DMS153 treated with DMSO at 0.1 percent for 48 hours (cell line): ENCODE results near the gene ADAM15.
A peak's percentile ranks its signal among the peaks of the same experiment; 100 is the strongest.

Experiments
- DNase-seq: peaks from one replicate; lab custom pipeline; 2025; ENCODE audit not compliant: unreplicated experiment; lab: John Stamatoyannopoulos, UW

The ADAM15 gene

DNA sequence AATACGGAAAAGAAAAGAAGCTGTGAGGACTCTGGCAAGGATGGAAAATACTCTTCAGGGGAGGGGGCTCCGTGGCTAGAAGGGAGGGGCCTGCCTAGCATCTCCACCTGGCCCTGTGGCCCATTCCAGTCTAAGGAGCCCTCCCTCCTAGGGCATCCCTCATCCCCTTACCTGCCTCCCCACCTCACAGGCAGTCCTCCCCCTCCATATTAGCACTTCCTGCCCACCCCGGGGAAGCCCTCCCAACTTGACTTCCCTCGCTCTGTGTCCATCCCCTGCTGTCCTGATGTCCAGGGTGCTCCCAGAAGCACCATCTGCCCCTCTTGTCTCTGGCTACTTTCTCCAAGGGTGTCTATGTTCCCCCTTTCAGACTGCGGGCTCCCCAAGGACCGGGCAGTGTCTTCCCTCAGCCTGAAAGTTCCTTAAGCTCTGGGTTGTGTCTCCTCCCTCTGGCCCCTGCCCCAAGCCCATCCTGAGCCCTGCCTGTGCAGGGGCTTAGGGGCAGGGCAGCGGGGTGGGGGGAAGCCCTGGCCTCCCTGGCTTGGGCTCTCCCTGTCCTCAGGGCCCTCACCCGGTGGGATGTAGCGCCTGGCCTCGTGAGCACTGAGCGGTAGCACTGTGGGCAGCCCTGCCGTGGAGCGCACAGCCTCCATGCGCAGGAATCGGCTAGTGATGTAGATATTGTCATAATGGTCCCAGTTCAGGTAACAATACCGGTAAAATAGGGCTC lies 21.4 kb upstream of the ADAM15 start:
- DNase-seq = no peak

GRCh38 chr1:155030243-155030795 lies 20.8 kb upstream of the ADAM15 start:
- no peak for DNase-seq

- no peak for DNase-seq
These were observed 20.2 kb upstream of the ADAM15 start for GRCh38 chr1:155030899-155031298.

DNA sequence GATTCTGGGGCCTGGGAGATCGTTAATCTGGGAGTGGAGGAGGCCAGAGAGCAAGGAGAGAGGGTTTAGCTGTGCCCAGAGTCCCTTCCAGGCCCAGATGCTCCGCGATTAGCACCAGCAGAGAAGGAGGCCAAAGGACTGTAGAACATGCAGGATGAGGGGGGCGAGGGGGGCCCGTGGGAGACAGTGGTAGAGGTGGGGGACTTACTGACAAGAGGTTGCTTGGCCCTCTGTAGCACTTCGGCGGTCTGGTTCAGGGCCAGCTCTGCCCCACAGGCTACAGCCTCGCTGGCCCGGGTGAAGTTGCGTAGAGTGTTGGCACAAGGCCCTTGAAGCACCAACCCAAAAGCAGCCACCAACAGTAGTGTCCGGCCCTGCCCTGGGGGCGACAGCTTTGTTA lies 18.2 kb upstream of the ADAM15 start:
- no peak for DNase-seq

DNA sequence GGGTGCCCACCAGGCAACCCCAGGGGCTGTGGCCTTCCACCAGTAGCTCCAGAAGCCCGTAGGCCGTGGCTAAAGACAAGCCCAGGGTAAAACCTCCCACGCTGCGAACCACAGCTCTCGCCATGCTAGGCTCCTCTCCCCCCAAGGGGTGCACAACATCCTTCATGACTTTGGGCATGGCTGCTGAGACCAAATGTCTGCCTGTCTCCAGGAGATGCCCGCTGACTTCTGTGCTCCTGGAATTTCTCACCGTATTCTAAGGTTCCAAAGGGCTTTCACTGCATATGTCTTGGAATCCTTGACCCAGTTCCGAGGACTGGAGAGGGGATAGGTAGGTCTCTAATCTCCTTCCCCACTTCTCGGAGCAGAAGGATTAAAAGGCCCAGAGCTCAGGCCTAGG lies 17.6 kb upstream of the ADAM15 start, which contains the start of the genes DCST1 and DCST2:
DCST1 (plus strand) TSS at position 301 of the 400 bp plus-strand sequence. CDS start 213 bp downstream, outside the sequence.
DCST2 (minus strand) TSS at position 258 of the 400 bp plus-strand sequence; CDS start at position 178, 80 bp downstream.
- DNase-seq = no peak

GRCh38 chr1:155034318-155035208 lies 16.6 kb upstream of the ADAM15 start:
- DNase-seq = no peak

DNA sequence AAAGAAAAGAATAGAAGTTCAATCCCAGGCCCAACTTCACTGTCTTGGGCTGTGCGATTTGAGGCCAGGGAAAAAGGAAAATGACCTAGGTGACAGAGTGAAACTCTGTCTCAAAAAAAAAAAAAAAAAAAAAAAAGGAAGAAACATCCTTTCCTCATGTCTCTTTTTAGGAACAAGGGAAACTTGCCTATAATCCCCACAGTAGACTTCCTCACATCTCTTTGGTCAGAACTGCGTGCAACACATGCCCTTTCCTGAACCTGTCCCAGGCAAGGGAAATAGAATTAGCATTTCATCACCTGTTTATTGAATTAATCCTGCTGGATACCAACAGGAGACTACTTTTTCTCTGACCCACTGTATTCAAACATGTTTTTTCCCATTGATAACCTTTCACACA lies 15.2 kb upstream of the ADAM15 start:
- no peak for DNase-seq

GRCh38 chr1:155037043-155037442 lies 14.1 kb upstream of the ADAM15 start:
- DNase-seq = no peak

DNA sequence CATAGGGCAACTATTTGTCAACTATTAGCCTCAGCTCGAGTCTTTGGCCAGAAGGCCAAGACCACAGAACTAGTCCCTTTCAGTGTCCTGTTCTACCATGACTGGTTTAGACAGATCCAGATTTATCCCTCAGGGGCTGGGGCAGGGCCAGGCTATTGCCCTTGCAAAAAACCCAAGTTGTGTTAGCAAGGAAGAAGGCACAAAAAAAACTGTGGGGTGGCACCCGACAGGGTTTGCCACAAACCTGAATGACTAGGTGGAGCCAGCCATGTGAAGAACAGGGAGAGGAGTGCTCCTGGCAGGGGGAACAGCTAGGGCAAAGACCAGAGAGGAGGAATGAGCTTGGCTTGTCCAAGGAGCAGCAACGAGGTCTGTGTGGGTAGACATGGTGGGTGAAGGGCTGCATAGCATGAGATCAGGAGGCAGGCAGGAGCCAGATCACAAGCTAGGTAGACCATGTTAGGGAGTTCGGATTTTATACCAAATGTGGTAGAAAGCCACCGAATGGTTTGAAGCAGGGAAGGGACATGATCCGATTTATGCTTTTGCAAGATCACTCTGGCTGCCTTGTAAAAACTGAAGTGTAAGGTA lies 13.2 kb upstream of the ADAM15 start:
- DNase-seq = no peak

GRCh38 chr1:155038602-155039307 lies 12.4 kb upstream of the ADAM15 start:
- no peak for DNase-seq

- no peak for DNase-seq
These were observed 11.8 kb upstream of the ADAM15 start for GRCh38 chr1:155039308-155039669.

- DNase-seq = no peak
These were observed 10.6 kb upstream of the ADAM15 start for GRCh38 chr1:155040358-155041093.

DNA sequence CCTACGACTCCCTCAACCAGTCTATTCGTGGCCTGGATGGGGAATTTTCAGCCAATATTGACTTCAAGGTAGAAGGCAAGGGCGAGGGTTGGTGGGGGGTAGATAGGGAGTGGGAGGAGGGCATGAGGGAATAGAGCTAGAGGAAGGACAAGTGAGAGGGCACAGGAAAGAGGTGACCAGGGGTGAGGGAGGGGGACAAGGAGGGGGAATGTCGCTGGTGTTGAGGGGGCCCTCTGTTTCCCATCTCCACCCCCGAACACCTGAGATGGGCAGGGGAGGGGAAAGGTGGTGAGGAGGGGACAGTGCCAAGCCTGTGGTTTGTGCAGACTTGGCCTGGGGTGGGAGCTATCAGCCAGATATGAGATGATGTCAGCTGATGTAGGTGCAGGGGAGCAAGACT lies 8.3 kb upstream of the ADAM15 start:
- no peak for DNase-seq

GRCh38 chr1:155043301-155043702 lies 7.8 kb upstream of the ADAM15 start:
- DNase-seq = no peak

DNA sequence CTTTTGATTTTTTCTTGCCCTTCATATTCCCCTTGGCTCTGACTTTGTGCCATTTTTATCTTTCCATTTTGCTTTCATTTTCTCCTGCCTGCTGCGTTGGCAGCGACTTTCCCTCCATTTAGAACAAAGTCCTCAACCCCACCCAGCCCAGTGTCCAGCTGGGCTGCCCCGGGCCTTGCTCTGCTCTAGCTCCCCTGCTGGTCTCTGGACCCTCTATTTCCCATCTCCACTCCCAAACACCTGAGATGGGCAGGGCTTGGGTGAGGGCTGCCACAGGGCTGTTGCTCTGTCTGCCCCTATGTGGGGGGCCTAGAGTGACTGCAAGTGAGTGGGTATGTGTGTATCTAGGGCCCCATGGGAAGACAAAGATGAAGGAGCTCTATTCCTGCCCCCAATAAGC lies 7.3 kb upstream of the ADAM15 start:
- no peak for DNase-seq

- no peak for DNase-seq
These were observed 6.8 kb upstream of the ADAM15 start for GRCh38 chr1:155044365-155044764.

- DNase-seq = peak; percentile 90
These were observed 6.1 kb upstream of the ADAM15 start for GRCh38 chr1:155044812-155045657.

DNA sequence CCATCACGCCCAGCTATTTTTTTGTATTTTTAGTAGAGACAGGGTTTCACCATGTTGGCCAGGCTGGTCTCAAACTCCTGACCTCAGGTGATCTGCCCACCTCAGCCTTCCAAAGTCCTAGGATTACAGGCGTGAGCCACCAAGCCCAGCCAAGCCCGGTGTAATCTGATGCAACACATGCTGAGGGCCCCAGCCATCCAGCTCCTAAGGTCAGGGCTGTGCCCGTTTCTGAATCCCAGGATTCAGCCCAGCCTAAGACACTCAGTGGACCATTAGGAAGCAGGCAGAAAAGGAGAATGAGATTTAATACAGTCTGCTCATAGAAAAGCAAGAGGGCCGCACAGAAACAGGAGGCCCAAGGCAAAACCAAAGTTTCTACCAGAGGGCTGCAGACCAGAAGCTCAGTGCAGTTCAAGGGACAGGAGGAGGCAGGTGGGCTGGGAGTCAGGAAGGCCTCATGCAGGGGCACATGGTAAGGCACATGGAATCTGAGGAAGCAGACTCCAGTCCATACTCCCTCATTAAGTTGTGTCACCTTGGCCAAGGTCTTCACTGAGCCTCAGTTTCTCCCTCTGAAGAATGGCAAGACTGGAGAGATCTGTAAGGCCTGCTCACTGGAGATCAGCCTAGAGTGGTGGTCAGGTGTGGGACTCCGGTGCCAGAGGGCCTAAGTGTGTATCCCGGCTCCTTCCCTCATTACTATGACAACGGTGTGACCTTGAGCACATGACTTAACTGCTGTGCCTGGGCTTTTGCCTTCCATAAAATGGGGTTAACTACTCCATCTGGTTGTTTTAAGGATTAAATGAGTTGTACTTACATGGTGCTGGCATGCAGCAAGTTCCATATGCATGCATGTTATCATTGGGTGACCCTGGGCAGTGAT lies 2.4 kb upstream of the ADAM15 start:
- DNase-seq = no peak
